ENCODE results near the gene TMEM121. TPM values are rescaled to one million over a fixed set of nuclear protein-coding genes. Genes with fewer than 3 reads are reported as not detected.

TMEM121 gene
- total and polyA plus RNA-seq, 2 of the 4 experiments (the other 2 are of a cell fraction), result 2.7 to 6.3 TPM

- Histone ChIP-seq H4K5ac (ENCODE audit: low read depth, low read length) (no peak overlapping the region), H3K79me1 (ENCODE audit: low read depth in 1 of 2, low read length in 2 of 2) (no peaks in the 10 kb centered on the region), H3K4ac (ENCODE audit: low read depth, low read length) (no peak overlapping the region), H3K18ac (ENCODE audit: low read depth, low read length) (no peak overlapping the region), H2BK20ac (ENCODE audit: low read depth, low read length) (no peak overlapping the region), H4K20me1 (ENCODE audit: insufficient read depth, low read length) (no peaks in the 10 kb centered on the region), H3K27me3 (ENCODE audit: control insufficient read depth, insufficient read depth, low read length) (peaks cover 15% of the 10 kb centered on the region), H3K14ac (replicated peaks; ENCODE audit: low read depth, low read length) (no peak overlapping the region), H3K56ac (ENCODE audit: extremely low read depth, insufficient read depth, low read length) (no peak overlapping the region), H2AFZ (replicated peaks; ENCODE audit: low read length, poor library complexity) (no peak overlapping the region), H3K27ac (ENCODE audit: insufficient read depth, low read length) (no peak overlapping the region), H2AK9ac (replicated peaks; ENCODE audit: low read depth, low read length, poor library complexity) (no peak overlapping the region), H4K8ac (ENCODE audit: low read depth in 2 of 2, low read length in 2 of 2) (no peak overlapping the region), H4K91ac (ENCODE audit: insufficient read depth, low read depth, low read length) (no peak overlapping the region), H3K9me1 (ENCODE audit: insufficient read depth, low read length) (no peaks in the 10 kb centered on the region), H3K4me2 (ENCODE audit: low read depth, low read length) (no peak overlapping the region), H2BK120ac (ENCODE audit: low read depth, low read length) (no peak overlapping the region), H3K36me3 (ENCODE audit: control insufficient read depth, insufficient read depth, low read length) (no peaks in the 10 kb centered on the region), H2BK5ac (ENCODE audit: low read depth, low read length, poor library complexity, severe bottlenecking) (no peak overlapping the region), H2AK5ac (ENCODE audit: low read depth, low read length) (no peak overlapping the region), H3K4me1 (ENCODE audit: control insufficient read depth, insufficient read depth, low read length) (no peaks in the 10 kb centered on the region), H3K9me3 (ENCODE audit: control insufficient read depth, insufficient read depth, low read length) (peaks cover 2% of the 10 kb centered on the region; the same call in 1 of the 2 replicates), H2BK15ac (ENCODE audit: low read depth, low read length) (no peak overlapping the region), H3K9ac (ENCODE audit: low read depth, low read length) (no peak overlapping the region), H3K23ac (ENCODE audit: low read depth, low read length) (no peak overlapping the region), H3K4me3 (ENCODE audit: insufficient read depth, low read depth, low read length) (no peak overlapping the region)
- dilution Hi-C loops (cut with HindIII; ENCODE audit: low sequenced_read_pairs, unreplicated experiment), result no loop called here
- ATAC-seq (ENCODE audit: low read depth), result no peak
- POLR2A ChIA-PET (ENCODE audit: unreplicated experiment), result no interaction called here
- TF ChIP-seq FOS (IDR thresholded peaks at IDR 0.05; ENCODE audit: low read depth, low read length), result no peak
- no peak for TF ChIP-seq NFE2L2 (IDR thresholded peaks at IDR 0.05; ENCODE audit: low read depth, low read length)
- TF ChIP-seq MXI1 (IDR thresholded peaks at IDR 0.05; ENCODE audit: borderline replicate concordance, low read depth, low read length), result no peak
- TF ChIP-seq CTCF (conservative IDR thresholded peaks at IDR 0.05; ENCODE audit: low read depth, low read length), result no peak
- in situ Hi-C loops (cut with MboI; ENCODE audit: low sequenced_read_pairs), result no loop called here
- intact Hi-C loops (cut with micrococcal nuclease), result no loop called here
- BruUV-seq (replicated peaks), result no TSS peak
- no peak for DNase-seq
- CTCF ChIA-PET, result no interaction called here
- WGBS, 2 experiments (ENCODE audit: extremely low coverage in 2 of 2, insufficient read length in 1 of 2), result 46% methylated on average over 4 of the region's 5 CpGs; no CpG with 5 or more reads in 1 of the 2 experiments
These were observed 9.3 kb upstream of the TMEM121 start for GRCh38 chr14:105517096-105517495.

All from IMR-90 (cell line).